Stimulated activated CD8-positive, alpha-beta memory T cell treated with anti-CD3 and anti-CD28 coated beads, Interleukin-4, amount 100 ng/mL, for 48 hours (primary cell): ENCODE measurements around the gene IL17RD.
A peak's percentile ranks its signal among the peaks of the same experiment; 100 is the strongest.

ENCODE experiments used
- DNase-seq: peaks from one replicate; pipeline ENCODE4 v3.0.0-alpha.2; 2020

IL17RD gene

DNA sequence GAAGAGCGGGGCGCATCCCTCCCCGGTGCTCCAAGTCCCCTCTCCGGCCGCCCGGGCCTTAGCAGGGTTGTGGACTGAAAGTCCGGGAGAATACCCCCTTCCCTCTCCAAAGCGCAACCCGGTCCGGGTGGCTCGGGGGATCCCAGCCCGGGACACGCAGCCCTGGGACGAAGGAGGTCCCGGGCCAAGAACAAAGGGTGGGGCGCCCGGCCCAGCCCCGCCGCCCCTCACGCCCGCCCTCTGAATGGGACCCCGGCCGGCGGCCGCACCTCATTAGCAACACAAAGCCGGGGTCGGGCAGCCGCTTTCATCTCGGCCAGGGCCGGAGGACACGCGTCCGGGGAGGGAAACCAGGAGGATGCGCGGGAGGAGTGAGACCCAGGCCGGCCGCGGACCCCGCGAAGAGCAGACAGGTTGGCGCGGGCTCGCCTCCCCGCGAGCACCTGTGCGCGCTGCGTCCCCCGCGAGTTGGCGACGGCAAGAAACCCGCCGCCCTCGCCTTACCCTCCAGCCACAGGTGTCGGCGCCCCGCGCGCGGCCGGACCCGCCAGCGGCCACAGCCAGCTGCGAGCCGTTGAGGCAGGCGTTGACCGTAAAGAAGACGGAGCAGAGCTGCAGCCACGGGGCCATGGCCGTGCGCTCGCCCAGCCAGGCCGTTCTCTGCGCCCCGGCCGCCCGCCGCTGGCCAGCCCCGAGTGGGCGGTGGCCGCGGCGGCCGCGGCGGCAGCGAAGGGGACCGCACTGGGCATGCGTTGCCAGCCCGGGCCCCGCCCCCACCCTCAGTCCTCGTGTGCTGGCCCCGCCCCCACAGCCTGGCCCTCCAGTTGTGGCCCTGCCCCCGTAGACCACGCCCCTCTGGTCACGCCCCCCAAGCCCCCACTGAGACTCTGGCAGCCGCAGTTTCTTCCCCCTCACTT, at the start of gene IL17RD:
TSS of gene IL17RD (minus strand) at position 697 of the 917 bp plus-strand sequence. CDS start at position 630, 67 bp downstream.
- peak; percentile 82 for DNase-seq

DNA sequence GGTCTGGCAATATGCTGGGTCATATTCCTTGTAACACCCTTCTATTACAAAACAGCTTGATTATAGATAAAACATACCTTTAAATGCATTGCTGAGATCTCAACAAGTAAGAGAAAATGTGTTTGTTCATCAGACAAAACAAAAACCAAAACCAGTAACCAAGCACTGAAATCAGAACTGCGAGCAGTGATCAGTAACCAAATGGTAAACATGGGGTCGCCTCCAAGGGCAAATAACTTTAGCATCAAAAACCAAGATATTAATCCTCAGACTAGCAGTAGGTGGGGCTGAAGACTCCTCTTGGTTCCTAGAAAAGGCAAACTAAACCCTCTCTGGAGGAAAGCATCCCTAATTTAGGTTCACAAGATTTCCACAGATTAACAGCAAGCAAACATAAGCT, 41.3 kb upstream of the IL17RD start:
- DNase-seq, result no peak

DNA sequence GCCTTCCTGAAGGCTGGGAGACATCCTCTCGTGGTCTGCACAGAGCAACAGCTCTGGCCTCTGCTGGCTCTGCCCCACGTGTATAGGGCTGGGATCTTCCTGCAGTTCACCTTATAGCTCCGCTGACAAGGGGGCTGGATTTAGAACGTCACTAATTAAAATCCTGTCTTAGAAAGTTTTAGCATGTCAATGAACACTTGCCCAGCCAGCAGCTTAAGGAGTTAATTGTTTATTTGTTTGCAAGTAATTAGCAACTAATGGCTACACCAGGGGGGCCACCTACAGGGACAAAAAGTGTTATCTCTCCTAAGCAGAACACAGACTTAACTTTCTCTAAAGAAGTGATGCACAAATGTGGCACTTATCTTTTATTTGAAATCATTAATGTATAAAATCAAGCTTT, 34.7 kb upstream of the IL17RD start, which contains the start of gene HESX1:
TSS of gene HESX1 (minus strand) at position 84 of the 403 bp plus-strand sequence. CDS start at position 24, 60 bp downstream.
- no peak for DNase-seq

DNA sequence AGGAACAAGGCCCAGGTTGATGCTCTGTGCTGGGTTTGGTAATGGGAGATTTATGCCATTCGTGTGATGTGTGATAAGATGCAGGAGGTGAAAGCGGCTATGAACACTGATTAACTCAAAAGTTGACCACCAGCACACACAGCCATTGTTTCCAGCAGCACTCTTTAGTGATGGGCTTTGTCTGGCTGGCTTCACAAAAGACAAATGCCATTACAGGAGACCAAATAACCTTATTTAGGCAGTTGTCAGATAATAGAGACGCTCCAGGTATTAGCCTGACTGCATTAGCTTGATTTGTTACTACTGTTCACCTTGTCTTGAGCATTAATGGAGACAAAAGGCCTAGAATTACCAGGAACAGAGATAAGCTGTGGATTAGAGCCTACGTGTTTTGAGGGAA, 29.5 kb upstream of the IL17RD start:
- no peak for DNase-seq

DNA sequence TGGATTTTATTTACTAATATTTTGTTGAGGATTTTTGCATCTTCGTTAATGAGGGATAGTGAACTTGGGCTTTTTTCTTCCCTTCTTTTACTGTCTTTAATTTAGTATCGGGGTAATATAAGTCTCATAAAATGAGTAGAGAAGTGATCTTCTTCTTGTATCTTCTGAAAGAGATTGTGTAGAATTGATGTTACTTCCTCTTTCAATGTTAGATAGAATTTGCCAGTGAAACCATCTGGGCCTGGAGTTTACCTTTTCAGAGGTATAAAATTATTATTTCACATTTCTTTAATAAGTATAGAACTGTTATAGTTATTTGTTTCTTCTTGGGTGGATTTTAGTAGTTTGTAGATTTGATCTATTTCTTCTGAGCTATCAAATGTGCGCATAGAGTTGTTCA, 26.9 kb upstream of the IL17RD start:
- DNase-seq, result no peak

DNA sequence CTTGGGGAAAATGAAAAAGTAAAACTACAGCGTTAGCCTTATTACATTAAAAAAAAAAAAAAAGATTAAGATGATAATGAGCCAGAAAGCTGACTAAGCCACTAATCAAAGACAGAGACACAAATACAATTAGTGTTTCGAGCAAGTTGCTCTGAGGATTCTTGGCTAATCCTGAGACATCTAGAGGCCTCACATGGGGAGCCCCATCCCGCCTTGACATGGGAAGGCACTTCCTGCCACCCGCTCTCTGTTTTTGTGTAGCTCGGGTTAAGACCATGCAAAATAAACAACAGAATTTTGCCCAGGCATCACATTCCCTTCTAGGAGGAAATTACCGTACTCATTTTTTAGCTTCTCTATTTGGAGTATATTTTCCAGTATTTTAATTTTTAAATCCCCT, 19.4 kb upstream of the IL17RD start:
- no peak for DNase-seq

DNA sequence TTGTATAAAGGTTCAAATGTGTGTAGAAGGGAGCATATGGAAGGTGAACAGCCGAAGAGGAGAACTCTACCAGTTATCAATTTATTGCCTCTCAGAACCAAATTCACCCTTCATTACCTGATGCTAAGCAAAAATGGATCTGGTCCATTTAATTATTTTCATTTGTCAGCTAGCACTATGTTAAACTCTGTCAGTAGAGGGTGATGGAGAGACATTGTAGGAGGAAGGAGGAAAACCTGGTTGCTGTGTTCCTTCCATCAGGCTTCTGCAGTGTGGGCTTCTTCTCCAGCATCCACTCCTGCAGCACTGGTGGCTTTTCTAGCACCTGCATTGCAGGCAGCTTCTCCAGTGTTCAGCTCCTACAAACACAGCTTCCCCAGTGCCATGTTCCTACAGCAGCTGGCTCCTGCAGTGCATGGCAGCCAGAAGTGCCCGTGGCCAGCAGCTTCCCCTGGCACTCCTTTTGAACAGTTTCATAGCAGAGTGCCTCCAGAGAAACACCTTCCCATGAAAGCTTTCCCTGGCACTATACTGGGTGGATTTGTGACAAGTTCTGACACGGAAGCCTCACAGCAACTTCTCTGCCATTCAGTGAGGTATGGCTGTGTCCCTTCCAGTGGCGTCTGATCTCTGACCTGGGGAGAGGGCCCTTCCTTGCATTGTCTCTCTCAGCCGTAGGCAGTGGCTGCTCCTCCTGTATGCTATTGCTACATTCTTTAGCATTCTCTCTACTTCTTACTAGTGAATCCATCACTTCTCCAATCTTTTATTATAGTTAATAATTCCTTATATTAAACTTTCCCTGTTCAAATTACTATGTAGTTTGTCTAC, 14.6 kb upstream of the IL17RD start:
- DNase-seq, result no peak

DNA sequence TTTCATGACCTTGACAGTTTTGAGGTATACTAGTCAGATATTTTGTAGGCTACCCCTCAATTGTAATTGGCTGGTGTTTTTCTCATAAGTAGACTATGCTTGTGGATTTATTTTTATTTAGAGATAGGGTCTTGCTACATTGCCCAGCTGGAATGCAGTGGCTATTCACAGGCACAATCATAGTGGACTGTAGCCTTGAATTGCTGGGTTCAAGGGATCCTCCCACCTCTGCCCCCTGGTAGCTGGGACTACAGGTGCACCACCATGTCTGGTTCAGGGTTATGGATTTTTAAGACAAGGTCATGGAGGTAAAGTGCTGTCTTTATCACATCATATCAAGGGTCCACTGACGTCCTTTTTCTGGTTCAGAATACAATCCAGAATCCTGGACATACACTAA, 10.9 kb upstream of the IL17RD start:
- DNase-seq, result no peak

DNA sequence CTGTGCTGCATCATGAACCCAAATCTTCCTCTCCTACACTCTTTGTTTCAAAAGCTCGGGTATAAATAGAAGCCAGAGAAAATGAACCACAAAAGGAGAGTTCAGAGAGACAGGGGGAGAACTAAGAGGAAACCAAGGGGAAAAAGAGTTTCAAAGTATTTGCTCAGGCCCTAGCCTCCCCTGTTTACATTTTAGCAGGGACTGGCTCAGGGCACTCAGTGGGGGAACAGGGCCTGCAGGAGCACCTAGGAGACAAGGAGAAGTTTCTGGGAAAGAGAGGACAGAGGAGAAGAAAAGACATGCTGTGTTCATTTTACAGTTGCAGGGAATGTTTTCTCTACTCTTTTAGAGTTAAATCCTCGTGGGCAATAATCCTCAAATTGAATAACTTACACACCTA, 8.5 kb upstream of the IL17RD start:
- no peak for DNase-seq

DNA sequence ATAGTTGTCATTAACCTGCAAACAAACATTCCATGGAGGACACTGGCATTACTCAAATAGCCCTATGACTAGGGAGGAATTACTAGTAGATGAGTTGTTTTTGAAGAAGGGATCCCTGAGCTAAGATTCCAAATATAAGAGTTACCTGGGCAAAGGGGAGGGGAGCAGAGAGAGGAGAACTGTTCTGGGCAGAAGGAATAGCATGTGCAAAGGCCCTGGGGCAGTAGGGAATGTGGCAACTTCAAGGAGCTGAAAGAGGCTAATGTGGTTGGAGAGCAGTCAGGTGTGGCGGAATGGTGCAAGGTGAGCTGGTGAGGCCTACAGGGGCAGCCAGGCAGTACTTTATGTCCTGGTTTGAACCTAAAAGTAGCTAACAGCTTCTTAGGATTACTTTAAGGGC, 5.8 kb upstream of the IL17RD start:
- DNase-seq, result no peak

DNA sequence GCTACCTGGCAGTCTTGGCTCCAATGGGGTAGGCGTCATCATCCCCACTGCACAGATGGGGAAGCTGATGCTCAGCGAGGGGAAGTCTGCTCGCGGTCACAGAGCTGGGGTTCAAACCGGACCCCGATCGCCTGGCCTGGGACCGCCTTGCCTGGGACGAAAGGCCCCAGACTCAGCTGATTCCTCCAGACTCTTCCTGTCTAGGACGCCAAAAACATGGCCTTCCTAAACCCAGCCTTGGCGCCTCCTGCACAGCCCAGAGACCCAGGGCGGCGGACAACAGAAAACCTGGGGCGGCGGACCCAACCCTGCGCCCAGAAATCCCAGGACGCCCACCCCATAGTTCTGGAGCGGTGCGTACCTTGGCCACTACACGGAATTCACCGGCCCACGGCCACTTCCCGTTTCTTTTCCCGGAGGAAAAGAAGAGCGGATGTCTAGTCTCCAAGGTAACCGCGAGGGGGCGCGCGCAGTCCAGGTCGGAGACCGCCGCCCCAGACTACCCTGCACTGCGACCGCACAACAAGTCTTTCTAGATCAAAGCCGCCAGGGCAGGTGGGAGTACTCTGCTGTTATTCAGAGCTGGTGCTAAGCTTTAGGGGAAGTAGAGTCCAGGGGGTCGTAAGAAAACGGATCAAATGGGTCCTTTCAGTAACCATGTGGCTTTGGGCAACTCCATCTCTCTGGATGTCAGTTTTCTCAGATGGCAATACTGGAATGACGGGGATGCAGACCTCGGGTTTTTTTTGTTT, 4.9 kb upstream of the IL17RD start:
- DNase-seq, result peak; percentile 81

DNA sequence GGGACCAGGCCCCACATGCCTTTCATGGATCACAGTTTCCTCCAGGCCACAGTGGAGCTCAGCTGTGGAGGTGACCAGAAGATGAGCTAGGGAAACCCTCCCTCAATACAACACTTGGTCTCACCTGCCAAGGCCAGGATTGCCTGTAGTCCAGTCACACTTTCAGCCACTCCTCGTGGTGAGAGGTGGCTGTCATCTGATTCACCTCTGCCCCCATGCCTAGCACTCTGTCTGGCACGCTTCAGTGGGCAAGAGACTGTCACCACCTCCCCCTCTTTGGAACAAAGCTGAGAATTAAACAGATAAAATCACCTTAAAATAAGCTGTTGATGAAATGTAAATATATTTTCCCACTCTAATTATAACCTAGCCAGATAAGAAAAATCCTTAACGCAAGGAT, 4.0 kb upstream of the IL17RD start:
- DNase-seq, result no peak

DNA sequence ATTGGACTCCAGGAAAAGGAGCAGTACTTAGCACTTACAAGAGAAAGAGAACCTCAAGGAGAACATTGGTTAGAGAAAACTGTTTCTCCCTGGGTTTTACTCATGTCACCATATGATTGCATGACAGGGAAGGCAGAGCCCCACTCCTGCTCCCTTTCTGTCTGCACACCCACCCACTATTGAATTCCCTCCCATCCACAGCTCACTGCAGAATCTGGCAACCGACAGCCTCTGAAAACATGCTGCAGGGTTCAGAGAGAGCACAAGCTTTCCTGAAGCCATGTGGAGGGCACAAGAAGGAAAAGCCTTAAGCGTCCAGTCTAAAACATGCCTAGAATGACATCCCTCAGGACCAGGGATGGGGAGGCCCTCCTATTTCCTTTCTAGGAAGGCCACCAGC, 3.0 kb upstream of the IL17RD start:
- no peak for DNase-seq

DNA sequence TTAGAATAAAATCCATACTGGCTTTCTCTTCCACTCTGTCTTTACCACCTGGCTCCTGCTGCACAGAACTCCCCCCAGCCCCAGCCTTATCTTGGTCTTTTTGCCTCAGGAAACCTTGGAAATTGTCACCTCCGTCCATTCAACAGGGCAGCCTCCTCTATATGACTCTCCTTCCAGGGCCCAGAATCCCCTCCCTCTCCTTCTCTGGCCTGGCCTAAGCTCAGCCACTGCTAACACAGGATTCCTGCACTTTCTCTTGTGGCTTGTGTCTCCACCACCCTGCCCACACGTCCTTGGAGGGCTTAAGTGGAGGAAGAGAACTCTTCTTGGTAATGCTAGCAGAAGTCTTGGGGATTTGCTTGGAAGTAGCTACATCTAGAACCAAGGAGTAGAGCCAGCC, 1.5 kb upstream of the IL17RD start:
- no peak for DNase-seq

DNA sequence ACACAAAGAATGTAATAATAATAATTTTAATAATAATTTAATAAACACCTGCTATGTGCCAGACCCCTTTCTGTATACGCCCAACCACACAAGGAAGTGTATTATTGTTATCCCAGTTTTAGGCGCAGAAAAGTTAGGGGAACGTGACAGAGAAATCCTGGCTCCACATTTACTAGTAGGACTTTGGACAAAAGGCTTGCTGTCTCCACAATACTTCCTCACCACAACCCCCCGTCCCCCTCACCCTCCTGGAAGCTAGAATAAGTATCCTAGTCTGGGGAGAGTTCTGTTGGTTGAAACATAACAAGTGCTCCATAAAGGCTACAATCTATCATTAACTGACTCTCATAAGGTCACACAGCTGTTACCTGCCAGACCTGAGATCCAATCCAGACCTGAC, 488 bp upstream of the IL17RD start:
- DNase-seq, result no peak

DNA sequence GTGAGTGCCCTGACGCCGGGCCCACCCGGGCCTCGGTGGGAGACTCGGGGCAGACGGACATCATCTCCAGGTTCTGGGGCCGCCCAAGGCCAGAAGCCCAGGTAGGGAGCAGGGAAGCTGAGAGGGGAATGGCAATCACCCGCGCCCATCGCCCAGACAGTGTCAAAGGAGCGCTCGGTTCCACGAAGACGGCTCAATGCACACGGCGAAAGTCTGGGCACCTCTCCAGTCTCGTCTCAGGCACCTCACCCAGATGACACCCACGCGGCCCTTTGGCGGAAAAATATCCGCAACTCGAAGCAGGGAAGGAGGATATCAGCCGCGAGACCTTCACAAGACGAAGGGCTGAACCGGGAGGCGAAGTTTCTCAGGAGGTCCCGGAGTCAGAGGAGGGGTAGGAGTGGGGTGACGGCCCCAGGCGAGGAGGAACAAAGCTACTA, 916 bp downstream of the IL17RD start:
- peak; percentile 53 for DNase-seq

DNA sequence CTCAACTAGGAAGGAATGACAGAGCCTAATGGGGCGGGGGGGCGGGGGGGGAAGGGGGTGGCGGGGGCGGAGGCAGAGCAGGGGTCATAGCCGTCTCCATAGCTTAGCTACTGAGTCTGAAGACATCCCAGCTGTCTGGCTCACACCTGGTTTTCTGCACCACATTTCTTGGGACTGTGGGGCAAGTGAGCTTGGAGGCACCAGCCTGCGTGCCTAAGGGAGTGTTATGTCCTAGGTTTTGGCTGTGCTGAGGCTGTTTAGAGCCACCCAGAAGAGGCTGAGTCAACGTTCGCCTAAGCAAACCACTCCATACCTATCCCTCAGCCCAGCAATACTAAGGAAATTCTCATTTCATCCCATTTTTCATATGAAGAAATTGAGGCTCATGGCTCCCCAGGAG, 1.4 kb downstream of the IL17RD start:
- DNase-seq, result no peak

DNA sequence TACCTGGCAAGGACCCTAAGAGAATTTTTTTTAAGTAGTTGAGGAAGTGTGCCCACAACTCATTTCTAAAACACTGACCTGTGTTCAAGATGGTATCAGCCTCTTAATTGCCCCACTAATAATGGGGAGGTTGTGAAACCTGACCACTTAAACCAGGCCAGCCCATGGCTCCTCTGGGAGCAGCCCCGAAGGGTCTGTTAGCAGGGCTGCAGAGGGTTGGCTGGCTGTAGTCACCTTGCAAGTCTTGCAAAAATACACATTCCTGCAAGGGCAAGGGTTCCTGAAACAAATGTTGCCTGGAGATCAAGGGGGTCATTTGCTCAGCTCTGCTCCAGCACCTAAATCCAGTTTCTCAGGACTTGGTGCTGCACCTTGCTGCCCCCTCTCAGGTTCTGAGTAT, 3.2 kb downstream of the IL17RD start:
- no peak for DNase-seq

DNA sequence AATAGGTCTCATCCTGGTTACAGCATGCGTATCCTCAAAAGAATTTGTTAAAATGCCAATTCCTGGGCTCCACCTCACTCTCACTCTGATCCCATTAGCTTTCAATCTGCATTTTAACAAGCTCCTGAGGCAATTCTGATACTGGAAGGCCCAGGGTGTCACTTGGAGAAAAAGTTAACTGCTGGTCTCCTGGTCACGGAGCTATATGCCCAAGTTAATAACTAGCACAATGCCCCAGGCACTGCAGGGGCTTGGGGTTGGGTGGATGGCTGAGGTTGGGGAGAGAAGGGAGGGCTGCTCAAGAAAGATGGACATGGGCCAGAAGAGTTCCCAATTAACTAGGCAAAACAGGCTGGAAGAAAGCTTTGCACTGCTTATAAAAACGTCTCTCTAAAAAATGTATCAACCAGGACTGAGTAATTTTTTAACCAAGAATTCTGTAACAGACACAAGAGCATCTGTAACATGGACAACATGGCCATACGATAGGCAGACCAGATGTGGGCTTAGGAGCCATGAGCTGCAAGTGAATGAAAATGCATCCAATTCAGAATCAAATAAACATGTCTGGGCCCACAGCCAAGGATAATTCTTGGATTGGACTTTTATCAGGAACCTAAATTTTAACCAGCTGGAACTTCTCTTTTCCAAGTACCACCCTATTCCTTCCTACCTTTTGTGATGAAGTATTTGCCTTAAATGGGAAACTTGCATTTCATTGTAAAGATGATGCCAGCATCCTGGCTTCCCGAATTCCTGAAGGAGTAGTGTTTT, 4.2 kb downstream of the IL17RD start:
- no peak for DNase-seq

DNA sequence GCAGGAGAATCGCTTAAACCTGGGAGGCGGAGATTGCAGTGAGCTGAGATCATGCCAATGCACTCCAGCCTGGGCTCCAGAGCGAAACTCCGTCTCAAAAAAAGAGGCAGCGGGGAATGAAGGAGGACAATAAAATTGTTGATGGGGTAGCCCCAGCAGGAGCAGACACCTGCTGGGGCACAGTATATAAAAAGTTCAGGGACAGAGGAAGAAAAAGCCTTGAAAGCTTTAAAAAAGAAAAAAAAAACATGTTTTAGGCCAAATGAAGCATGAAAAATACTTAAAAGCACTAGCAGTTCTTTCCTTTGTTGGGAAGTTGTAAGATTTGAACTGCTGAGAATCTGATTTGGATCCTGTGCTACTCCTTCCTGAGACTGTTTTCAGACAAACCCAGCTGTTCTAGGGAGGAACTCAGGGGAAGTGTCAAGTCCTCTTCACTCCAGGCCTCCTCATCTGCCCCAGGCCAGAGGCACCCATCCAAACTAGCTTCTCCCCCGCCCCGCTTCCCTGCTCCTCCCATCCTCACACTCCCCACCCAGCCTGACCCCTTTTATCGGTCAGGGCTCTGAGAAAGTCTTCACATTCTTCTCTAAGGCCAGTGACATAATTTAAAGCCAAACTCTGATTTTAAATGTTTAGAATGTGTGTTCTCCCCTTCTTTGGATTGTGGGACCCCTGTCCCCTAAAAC, 4.9 kb downstream of the IL17RD start:
- no peak for DNase-seq
